Measurements from ENCODE around the gene LBH. TPM values are rescaled to one million over a fixed set of nuclear protein-coding genes. Genes with fewer than 3 reads are reported as not detected.

The LBH gene
- total RNA-seq, 1 donor from 2014 or later, result 134 TPM

DNA sequence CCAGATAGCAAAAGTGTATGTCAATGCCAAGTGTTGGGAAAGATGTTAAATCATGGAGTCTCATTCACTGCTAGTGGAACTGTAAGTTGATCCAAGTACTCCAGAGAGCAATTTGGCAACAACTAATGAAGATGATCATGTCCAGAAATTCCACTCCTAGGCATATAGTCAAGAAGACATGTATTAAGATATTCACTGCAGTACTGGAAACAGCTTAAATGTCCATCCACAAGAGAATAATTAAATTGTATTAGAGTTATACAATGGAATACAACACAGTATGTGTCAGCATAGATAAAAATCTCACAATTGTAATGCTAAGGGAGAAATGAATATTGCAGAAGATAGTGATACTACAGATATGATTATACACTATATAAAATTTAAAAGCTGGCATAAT lies 15.2 kb upstream of the LBH start:
- intact Hi-C loops (cut with micrococcal nuclease), result no loop called here

DNA sequence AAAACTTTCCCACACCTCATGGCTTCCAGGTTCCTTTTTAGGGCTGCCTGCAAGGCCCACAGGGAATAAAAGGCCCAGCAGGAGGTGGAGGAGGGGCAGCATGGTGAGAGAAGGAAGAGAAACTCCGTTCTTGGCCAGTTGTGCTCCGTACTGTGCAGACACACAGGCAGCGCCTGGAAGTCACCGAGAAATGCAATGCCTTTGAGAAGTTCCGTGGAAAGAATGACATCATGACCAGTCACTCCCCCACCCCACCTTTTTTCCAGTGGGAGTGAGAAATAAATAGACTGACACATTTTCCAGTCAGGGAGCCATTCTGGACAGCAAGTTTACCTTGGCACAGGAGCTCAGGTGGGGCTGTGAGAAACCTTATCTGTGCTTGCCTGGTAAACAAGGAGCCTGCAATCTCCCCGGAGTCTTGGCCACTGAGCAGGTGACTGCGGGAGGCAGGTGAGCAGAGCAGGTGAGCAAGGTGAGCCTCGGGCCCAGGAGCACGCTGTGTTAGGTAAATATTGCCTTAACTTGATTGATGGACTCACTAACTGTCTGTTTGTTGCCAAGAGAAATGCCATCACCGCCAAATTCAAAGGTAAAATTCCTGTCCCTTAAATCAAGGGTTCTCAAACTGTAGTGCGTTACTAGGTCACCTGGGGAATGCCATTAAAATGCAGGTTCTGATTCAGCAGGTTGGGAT lies 13.5 kb upstream of the LBH start:
- intact Hi-C loops (cut with micrococcal nuclease), result no loop called here

DNA sequence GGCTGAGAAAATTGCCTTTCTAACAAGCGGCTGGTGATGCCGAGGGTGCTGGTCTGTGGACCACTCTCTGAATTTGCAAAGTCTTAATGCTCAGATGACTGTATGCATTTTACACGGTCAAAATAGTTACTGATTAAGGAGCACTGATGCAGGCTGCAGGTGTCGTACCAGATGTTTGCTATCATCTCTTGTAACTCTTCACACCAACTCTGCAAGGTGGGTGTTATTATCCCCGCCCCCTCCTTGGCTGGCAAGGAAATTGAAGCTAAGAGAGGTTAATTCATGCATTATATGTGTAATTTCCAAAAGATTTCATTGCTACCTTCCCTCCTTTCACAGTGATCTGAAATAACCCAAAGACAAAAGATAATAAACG lies 13.0 kb upstream of the LBH start:
- intact Hi-C loops (cut with micrococcal nuclease), result no loop called here

DNA sequence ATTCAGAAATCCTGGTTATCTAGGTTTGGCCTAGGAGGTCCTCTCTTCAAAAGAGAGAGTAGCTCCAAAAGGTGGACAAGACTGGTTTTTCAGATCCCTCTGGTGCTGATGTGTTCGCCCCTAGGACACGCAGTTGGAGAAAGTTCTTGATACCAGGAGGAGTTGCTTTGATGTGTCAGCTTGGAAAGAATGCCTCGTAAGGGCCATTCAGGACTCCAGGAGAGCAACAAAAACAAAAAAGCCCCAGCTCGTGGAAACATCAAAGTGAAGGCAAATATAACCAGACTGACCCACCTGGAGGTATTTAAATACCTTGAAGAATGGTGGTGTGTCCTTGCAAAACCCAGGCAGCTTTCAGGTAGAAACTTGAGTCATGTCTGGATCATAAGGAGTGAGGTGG lies 12.5 kb upstream of the LBH start:
- intact Hi-C loops (cut with micrococcal nuclease), result no loop called here

DNA sequence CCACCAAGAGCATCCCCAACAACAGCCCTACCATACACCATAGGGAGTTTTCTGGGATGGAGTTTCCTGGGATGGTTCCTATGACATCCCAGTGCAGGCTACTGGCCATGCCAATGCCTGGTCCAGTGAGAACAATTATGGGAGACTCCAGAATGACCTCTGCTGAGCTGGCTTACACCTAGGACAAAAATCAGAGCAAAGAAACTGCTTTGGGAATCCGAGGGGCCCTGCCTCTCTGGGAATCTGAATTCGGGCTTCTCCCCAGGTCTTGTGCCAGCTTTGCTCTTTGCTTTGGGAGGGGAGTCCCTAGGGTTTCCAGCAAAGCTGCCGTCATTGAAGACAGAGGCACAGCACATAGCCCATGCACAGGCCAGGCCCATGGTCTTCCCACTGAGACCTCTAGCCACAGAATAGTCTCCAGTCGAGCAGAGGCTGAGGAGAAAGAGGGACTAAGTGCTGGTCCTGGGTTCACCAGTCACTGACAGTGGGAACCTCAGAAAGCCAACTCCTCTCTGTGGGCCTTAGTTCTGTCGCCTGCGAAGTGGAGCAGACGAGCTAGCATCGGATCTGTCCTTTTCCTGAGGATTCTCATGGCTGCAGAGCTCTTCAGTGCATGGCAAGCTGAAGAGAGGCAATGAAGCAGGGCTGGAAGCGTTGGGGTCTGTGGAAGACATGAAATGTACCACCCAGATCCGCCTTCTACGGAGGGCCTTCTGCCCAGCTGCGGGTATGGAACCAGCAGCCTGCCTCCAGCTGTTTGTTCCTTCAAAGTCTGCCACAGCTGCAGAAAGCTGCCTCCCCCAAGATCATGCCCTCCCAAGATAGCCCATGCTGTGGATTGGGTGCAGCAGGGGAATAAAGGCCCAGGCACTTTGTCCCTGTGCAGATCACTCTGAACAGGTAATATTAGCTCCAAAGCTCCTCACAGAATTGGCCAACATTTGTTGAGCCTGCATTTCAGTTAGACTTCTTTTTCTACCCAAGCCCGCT lies 11.2 kb upstream of the LBH start:
- intact Hi-C loops (cut with micrococcal nuclease), result no loop called here

DNA sequence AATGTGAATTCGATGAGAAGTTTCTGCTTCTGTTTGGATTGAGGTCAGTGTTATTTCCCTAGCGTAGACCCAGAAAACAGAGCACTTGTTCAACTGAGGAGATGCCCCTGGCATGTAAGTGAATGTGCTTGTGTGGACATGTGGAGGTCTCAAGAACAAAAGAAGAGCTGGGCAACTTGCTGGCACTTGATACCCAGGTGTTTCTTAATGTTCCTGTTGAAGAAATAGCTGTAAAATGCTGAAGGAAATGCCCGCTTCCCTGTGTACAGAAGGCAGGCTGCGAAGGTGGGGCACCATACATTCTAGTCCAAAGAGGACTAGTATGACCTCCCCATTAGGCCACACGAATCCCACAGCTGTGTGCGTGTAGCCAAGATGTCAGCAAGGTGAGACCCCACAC lies 9.8 kb upstream of the LBH start:
- intact Hi-C loops (cut with micrococcal nuclease), result no loop called here

DNA sequence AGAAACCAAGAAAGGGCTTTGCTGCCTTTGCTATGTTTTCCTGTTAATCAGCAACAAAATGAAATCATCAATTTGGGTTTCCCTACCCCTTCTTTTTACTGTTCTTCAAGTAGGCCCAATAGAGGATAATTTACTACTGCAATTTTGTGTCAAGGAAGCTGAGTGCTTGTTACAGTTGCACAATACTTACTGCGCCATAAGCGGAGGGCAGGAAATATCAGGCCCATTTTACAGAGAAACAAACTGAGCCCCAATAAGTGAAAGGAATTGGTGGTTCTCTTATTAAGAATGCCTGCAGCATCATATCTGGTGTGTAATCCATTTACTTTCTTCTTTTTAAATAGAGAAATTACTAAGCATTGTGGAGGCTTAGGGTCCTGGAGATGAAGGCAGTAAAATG lies 9.3 kb upstream of the LBH start:
- intact Hi-C loops (cut with micrococcal nuclease), result no loop called here

DNA sequence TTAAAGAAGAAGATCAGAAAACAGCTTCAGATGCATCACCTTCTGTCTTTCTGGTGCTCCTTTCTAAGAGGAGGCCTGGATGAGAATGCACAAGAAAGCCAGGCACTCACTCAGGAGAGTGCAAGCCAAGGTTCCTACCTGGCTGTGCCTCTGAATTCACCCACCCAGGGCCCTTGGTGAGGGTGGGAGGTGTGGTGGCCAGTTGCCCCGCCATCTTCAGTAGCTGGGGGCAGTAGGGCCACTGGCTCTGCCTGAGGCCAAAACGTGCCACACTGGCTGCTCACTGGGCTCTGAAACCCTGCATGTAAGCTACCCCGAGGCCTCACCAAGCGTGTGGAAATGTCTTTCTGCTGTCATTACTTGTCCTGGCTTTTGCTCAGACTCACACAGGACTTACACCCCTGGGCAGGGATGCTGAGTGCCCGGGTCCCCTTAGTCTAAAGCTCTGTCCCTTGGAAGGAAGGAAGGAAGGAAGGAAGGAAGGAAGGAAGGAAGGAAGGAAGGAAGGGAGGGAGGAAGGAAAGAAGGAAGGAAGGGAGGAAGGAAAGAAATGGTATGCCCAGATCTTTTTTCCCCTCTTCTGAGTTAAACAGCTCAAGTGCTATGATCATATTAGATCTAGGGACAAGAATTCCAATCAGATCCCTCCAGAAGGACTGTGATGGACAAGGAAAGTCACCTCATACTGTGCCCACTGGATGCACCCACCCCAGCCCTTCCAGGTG lies 8.5 kb upstream of the LBH start:
- intact Hi-C loops (cut with micrococcal nuclease), result no loop called here

DNA sequence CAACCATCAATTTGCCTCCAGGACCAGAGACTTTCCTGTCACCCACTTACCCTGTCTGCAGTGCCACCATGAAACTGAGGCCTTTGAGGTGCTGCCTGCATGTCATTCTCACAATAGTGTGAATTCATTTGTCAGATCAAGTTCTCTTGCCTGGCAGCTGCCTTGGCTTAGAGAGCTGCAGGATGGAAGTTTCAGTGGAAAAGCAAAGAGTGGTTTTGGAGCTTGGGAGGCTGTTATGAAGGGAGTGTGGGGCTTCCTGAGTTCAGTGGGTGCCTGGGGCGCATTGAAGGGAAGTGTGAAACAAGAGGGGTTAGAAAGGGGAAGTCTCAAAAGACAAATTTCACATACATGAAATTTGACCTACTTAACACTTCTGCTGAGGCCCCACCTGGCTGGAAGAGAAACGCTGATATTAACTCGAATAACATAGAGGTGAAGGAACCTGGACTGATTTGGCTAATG lies 7.9 kb upstream of the LBH start:
- intact Hi-C loops (cut with micrococcal nuclease), result no loop called here

DNA sequence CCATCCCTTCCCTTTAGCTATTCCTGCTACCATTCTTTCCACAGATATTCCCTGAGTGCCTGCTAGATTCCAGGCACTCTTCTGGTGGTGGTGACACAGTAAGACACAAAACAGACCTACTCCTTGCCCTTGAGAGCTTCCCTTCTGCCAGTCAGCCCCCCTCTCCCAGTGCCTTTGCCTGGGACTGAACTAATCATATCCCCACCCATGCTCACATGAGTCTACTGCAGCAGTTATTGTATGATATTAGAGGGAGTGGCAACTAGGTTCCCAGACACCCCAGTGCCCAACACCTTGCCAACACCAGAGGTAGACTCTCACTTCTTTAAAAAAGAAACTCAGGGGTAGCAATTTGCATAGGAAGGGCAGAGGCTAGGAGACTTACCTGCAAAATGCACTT lies 7.2 kb upstream of the LBH start:
- intact Hi-C loops (cut with micrococcal nuclease), result no loop called here

DNA sequence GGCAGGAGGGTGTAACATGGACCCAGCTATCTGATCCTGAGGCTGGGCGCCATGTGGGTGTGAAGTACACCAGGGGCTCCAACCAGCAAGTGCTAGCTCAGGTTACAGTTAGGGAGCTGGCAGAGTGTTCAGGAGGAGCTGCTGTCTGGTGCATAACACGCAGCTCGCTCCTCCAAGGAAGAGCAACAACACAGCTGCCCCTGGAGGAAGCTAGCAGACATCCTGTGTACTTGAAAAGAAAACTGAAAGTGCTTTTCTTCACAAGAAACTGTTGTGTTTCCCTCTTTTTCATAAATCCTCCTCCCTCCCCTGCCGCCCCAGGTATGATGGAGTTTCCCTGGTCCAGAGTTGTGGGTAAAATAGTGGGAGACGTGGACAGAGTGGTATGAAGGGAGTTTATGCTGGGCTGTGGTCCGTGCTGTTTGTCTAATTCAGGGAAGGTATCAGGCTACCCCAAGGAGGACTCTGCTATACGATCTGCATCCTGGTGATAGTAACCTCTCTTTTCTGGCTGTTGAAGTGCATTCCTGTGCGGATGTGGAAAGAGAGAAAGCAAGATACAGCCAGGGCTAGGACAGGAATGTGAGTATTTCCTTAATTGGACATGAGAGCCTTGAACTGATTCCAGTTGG lies 6.1 kb upstream of the LBH start:
- intact Hi-C loops (cut with micrococcal nuclease), result loop anchor here (1.0 to 5.0 kb wide), 4 partner anchors 9 to 277 kb away; no protein-coding TSS in a partner anchor

DNA sequence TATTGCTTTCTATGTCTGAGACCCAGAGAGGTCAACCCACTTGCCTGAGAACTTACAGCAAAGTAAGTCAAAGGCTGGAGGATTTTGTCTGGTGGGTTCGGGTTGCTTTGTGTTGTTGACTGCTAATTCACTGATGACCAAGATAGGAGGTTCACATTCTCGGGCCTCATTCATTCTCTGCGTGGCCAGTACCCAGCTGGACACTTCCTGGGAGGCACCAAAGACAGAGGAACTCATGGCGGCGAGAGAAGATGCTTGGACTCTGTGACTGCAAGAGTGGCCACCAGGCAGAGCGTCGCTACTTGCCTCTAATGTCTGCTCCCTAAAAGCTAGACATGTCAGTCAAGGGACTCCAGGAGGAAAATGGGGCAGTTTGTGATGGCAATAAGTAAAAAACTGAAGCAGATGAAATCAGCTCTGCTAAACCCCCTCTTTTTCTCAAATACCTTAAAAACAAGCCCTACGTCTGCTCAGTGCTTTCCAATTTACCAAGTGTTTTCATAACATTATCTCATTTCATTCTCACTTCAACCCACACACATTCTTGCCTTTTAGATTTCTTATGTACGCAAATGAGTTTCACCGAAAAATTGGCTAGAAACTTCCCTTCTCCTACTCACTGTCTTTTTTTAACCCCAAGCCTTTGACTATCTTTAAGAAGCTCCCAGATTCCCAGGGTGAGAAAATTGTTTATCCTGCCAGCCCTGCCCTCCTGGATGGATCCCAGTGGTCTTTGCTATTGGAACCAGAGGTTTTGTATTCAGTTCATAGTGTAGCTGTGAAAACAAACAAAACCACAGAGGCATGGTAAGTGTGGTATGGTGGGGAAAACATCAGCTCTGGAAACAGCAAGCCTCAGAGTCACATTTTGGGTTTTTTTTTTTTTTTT lies 4.9 kb upstream of the LBH start:
- intact Hi-C loops (cut with micrococcal nuclease), result loop anchor here (1.0 to 5.0 kb wide), 2 partner anchors 80 to 276 kb away; no protein-coding TSS in a partner anchor

DNA sequence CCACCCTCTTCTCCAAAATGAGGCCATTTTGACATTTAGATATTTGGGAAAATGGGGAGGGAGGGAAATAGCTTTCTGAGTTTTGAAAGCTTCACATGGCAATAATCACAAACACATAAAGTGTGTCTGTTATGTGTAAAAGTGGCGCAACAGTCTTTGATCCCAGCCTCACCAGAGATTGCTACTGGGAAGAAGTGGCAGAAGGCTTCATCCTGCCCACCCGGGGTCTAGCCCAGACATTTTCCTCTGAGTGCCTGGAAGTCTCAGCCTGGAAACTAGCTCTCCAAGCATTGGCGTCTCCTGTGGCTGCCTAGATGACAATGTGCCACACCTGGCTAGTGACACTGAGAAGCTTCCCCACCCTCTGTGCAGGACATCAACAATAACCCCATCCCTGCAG lies 1.7 kb upstream of the LBH start:
- intact Hi-C loops (cut with micrococcal nuclease), result loop anchor here (5.0 kb wide), 1 partner anchor 273 kb away; no protein-coding TSS in a partner anchor

DNA sequence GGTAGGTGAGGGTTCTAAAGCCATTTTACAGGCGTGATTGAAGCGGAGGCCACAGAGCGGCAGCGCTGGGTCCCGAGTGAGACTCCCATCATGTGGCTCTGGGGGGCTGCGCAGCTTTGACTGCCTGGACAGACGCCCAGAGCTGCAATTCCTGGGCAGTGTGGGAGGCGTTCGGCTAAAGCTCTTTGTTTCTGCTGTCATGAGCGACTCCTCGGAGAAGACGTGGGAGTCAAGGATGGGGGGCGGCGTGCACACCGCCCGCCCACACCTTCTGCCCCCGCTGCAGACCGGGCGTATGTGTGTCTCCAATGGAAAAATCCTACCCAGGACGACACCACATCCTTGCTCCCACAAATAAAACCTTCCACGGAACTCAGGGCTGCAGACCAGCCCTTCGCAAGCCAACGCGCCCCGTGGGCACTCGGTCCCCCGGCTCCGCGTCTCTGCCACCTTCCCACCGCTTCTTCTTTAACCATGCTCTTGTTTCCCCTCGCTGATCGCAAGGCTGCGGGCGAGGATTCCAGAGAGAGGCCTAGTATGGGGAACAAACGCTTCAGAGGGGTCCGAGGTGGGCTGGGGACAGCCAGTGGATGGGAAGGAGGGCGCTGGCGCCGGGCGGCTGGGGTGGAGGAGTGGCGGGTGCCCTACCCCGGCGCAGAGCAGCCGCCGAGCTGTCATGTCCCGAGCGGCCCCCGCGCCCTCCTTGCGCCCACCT lies 680 bp upstream of the LBH start:
- intact Hi-C loops (cut with micrococcal nuclease), result loop anchor here (1.0 to 5.0 kb wide), 10 partner anchors 65 to 1832 kb away; partner anchors contain the start of genes CLIP4, LCLAT1 and SPAST

DNA sequence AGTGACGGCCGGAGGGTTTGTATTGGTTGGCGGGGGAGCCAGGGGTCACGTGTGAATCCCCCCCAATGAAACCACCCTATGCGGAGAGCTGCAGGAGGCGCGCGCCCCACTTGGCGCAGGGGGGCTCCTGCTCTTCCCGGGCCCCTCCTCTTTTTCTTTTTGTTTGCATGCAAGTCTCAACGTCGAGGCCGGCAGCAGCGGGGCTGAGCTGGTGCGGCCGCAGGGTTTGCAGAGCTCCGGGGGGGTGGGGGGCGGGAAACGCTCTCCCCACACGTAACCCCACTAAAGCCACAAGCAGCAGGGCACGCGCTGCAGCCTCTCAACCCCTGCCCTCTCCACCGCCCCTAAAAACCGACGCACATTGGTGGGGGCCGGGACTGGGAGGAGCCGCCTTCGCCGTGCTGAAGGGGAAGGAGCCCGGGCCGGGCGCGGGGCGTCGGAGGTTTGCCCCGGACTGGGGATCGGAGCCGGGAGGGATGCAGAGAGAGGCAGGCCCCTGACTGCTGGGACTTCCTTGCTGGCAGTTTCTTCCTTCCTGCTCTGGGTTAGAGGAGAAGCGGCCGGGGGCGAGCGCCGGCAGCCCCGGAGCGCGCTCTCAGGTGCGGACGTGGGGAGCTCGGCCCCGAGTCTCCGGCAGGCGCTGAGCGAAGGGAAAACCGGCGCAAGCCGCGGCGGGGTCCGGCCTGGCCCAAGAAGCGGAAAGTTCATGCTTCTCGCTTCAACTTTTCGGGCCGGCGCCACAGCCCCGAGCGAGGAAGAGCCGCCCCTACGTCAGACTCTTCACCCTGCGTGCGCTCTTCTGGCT lies 864 bp downstream of the LBH start:
- intact Hi-C loops (cut with micrococcal nuclease), result loop anchor here (1.0 to 5.0 kb wide), 11 partner anchors 34 to 1830 kb away; partner anchors contain the start of genes CLIP4, LCLAT1 and SPAST

DNA sequence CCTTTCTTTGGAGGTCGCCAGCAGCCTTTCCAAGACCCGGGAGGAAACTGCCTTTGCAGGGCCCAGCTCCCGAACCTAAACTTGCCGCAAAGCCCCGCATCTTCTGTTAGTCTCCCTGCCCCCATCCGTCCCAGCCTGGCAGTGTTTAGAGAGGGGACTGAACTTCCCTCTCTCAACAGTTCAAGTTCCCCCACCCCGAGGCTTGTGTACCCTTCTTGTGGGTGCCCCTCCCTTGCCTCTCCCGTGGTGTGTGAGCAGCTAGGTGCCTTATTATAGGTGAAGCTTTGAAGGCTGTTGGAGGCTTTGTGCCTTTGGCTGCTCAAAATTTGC lies 1.4 kb downstream of the LBH start:
- intact Hi-C loops (cut with micrococcal nuclease), result loop anchor here (1.0 to 5.0 kb wide), 6 partner anchors 34 to 1830 kb away; partner anchors contain the start of genes CLIP4 and SPAST

DNA sequence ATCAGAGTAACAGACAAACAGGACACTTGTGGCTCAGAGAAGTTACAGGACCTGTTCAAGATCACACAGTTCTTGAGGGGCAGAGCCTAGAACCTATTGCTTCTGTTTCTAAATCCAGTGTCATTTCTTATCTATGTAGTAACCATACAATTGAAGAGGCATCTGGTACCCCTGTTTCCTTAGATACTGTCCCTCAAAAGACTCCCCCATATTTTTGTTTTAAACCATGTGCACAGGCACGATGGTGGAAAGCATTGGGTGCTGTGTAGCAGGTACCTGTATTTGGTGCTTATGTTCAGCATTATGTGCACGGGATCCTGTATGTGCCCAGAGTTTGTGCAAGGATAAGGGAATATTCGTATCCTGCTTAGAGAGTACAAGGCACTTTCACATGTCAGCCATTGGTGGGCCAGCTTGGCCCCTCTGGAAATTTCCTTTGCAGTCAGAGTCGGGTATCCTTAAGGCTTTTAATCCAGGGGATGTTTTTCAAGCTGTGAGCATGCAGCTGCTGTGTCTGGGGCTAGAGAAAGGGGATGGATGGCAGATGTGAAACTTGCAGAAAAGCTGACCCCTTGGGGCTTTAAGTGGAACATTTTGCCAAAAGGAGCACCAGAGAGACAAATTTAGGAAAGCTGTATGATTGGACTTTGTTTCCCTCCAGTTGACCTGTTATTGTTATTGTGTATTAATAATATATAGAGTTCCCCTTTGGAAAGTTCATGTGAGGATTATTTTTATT lies 2.1 kb downstream of the LBH start:
- intact Hi-C loops (cut with micrococcal nuclease), result loop anchor here (1.0 to 5.0 kb wide), 7 partner anchors 8 to 1829 kb away; partner anchors contain the start of genes CLIP4 and SPAST
